Activated CD4-positive, alpha-beta T cell treated with anti-CD3 and anti-CD28 coated beads, Interleukin-2, amount 50 U/mL, for 24 hours (primary cell): ENCODE results near the gene ELK3.
A peak's percentile ranks its signal among the peaks of the same experiment; 100 is the strongest.

Experiments used
- DNase-seq, 2 donors: peaks; one replicate each; pipeline ENCODE4 v3.0.0-alpha.2; 2020; ENCODE audit warnings: low read depth in 1 of 2, low spot score in 1 of 2

Gene ELK3

GRCh38 chr12:96187956-96188355 is 6.2 kb upstream of the ELK3 start:
- no peak for DNase-seq

GRCh38 chr12:96189781-96190180 is 4.4 kb upstream of the ELK3 start:
- no peak for DNase-seq

- DNase-seq, result no peak
Observed at GRCh38 chr12:96190413-96191108, 3.6 kb upstream of the ELK3 start.

- no peak for DNase-seq
Observed at GRCh38 chr12:96192926-96193573, 1.1 kb upstream of the ELK3 start.

GRCh38 chr12:96194576-96194889 is 358 bp downstream of the ELK3 start:
- no peak for DNase-seq

- peak; percentile 32 to 84 for DNase-seq
Observed at GRCh38 chr12:96194971-96195844, 1.0 kb downstream of the ELK3 start.

- DNase-seq, result peak; percentile 35 to 51
Observed at GRCh38 chr12:96195845-96196451, 1.8 kb downstream of the ELK3 start.

- DNase-seq, result no peak
Observed at GRCh38 chr12:96196781-96197180, 2.6 kb downstream of the ELK3 start.

GRCh38 chr12:96197503-96198272 is 3.5 kb downstream of the ELK3 start:
- no peak for DNase-seq

- DNase-seq, result no peak
Observed at GRCh38 chr12:96198965-96199364, 4.8 kb downstream of the ELK3 start.

GRCh38 chr12:96199464-96199863 is 5.3 kb downstream of the ELK3 start:
- DNase-seq, result no peak

GRCh38 chr12:96201272-96202227 is 7.4 kb downstream of the ELK3 start:
- DNase-seq, result no peak

- no peak for DNase-seq
Observed at GRCh38 chr12:96204381-96204780, 10.2 kb downstream of the ELK3 start.

- no peak for DNase-seq
Observed at GRCh38 chr12:96205908-96206307, 11.7 kb downstream of the ELK3 start.

- no peak for DNase-seq
Observed at GRCh38 chr12:96206936-96207662, 12.9 kb downstream of the ELK3 start.

- DNase-seq, result no peak
Observed at GRCh38 chr12:96208346-96208745, 14.2 kb downstream of the ELK3 start.

- no peak for DNase-seq
Observed at GRCh38 chr12:96208801-96209549, 14.8 kb downstream of the ELK3 start.

GRCh38 chr12:96210376-96211055 is 16.3 kb downstream of the ELK3 start:
- DNase-seq, result no peak
